HEK293 (cell line): ENCODE measurements around the gene COL19A1.

ENCODE experiments used
- CTCF ChIP-seq: fragments of 450-650 bp; formaldehyde crosslinking; IDR thresholded peaks from 2 replicates; pipeline ENCODE4 v1.5.1; 2016; ENCODE audit warnings: missing biosample characterization, missing genetic modification characterization
- GLIS1 ChIP-seq: fragments of 450-650 bp; formaldehyde crosslinking; IDR thresholded peaks from 2 replicates; pipeline ENCODE4 v1.5.1; 2016; ENCODE audit warnings: missing biosample characterization, missing genetic modification characterization
- MYNN ChIP-seq: fragments of 450-650 bp; formaldehyde crosslinking; IDR thresholded peaks from 2 replicates; pipeline ENCODE4 v1.5.1; 2016; ENCODE audit warnings: missing biosample characterization, missing genetic modification characterization, borderline replicate concordance
- REST ChIP-seq: fragments of 450-650 bp; formaldehyde crosslinking; IDR thresholded peaks from 2 replicates; pipeline ENCODE4 v1.5.1; 2016; ENCODE audit warnings: missing biosample characterization, missing genetic modification characterization
- ZNF558 ChIP-seq: fragments of 450-650 bp; formaldehyde crosslinking; IDR thresholded peaks from 2 replicates; pipeline ENCODE4 v1.5.1; 2016; ENCODE audit warnings: missing biosample characterization, missing genetic modification characterization
- ZNF837 ChIP-seq: fragments of 450-650 bp; formaldehyde crosslinking; IDR thresholded peaks from 2 replicates; pipeline ENCODE4 v1.5.1; 2016; ENCODE audit warnings: missing biosample characterization, missing genetic modification characterization

- no peak for TF ChIP-seq REST (tag by site-specific recombination)
- TF ChIP-seq CTCF = no peak
- no peak for TF ChIP-seq ZNF558 (tag by site-specific recombination)
- no peak for TF ChIP-seq GLIS1 (tag by site-specific recombination)
- no peak for TF ChIP-seq ZNF837 (tag by site-specific recombination)
- TF ChIP-seq MYNN = no peak
Observed at GRCh38 chr6:70252604-70253003, 386.2 kb downstream of the COL19A1 start.
